GM12878 (cell line): ENCODE results near the gene HYPK. TPM values are rescaled to one million over a fixed set of nuclear protein-coding genes. Genes with fewer than 3 reads are reported as not detected.

ENCODE experiments used
- CEBPB ChIP-seq, 2 experiments: fragments of 150-350 bp in 1 of 2; IDR thresholded peaks; 2 replicates each; pipeline ENCODE4 v1.6.1; 2012 to 2014; ENCODE audit warnings: low read depth in 2 of 2, low read length in 2 of 2, borderline replicate concordance in 1 of 2, inconsistent platforms in 1 of 2
- CEBPZ ChIP-seq: fragments of 150-350 bp; IDR thresholded peaks from 2 replicates; pipeline ENCODE4 v1.6.1; 2016; ENCODE audit warnings: low read depth, low read length
- CUX1 ChIP-seq: IDR thresholded peaks from 2 replicates; pipeline ENCODE4 v1.6.1; 2012; ENCODE audit warnings: improper control_type of control experiment, low read depth, low read length; ENCODE audit not compliant: insufficient replicate concordance
- IRF4 ChIP-seq: IDR thresholded peaks from 2 replicates; pipeline ENCODE4 v1.6.1; 2011; ENCODE audit warnings: low read depth, low read length
- KAT2A ChIP-seq: conservative IDR thresholded peaks from 2 replicates; pipeline ENCODE4 v1.6.1; 2011; ENCODE audit warnings: low read depth, low read length; ENCODE audit not compliant: control insufficient read depth
- MTA2 ChIP-seq: fragments of 450-650 bp; IDR thresholded peaks from 2 replicates; pipeline ENCODE4 v1.6.1; 2016; ENCODE audit warnings: low read depth, mild to moderate bottlenecking, moderate library complexity
- MYC ChIP-seq: IDR thresholded peaks from 2 replicates; pipeline ENCODE4 v1.6.1; 2011; ENCODE audit warnings: mild to moderate bottlenecking, low read length, moderate library complexity, inconsistent platforms; ENCODE audit not compliant: insufficient read depth, insufficient replicate concordance, insufficient read length, severe bottlenecking
- NFYA ChIP-seq: IDR thresholded peaks from 2 replicates; pipeline ENCODE4 v1.6.1; 2011; ENCODE audit warnings: low read depth, mild to moderate bottlenecking, low read length, improper control_type of control experiment, borderline replicate concordance
- NRF1 ChIP-seq: conservative IDR thresholded peaks from 2 replicates; pipeline ENCODE4 v1.6.1; 2011; ENCODE audit warnings: mild to moderate bottlenecking, low read depth, low read length, improper control_type of control experiment
- PAX8 ChIP-seq: fragments of 450-650 bp; IDR thresholded peaks from 2 replicates; pipeline ENCODE4 v1.6.1; 2017; ENCODE audit warnings: mild to moderate bottlenecking, moderate library complexity
- RFX5 ChIP-seq: IDR thresholded peaks from 2 replicates; pipeline ENCODE4 v1.6.1; 2011; ENCODE audit warnings: low read depth, low read length, improper control_type of control experiment
- SP1 ChIP-seq: IDR thresholded peaks from one replicate; pipeline ENCODE4 v1.6.1; 2011; ENCODE audit warnings: low read depth, low read length
- SREBF1 ChIP-seq: IDR thresholded peaks from 2 replicates; pipeline ENCODE4 v1.6.1; 2012; ENCODE audit warnings: mild to moderate bottlenecking, low read length
- TARDBP ChIP-seq: IDR thresholded peaks from 2 replicates; pipeline ENCODE4 v1.6.1; 2016; ENCODE audit warnings: borderline replicate concordance
- WRNIP1 ChIP-seq: IDR thresholded peaks from 2 replicates; pipeline ENCODE4 v1.6.1; 2011; ENCODE audit warnings: low read depth, low read length, improper control_type of control experiment, borderline replicate concordance
- YBX1 ChIP-seq: fragments of 450-650 bp; IDR thresholded peaks from 2 replicates; pipeline ENCODE4 v1.6.1; 2016; ENCODE audit warnings: antibody characterized with exemption
- YY1 ChIP-seq: IDR thresholded peaks from 2 replicates; pipeline ENCODE4 v1.6.1; 2011; ENCODE audit warnings: low read depth, mild to moderate bottlenecking, low read length
- ZNF592 ChIP-seq: fragments of 450-650 bp; IDR thresholded peaks from 2 replicates; pipeline ENCODE4 v1.6.1; 2017; ENCODE audit warnings: mild to moderate bottlenecking, moderate library complexity
- polyA plus RNA-seq, 11 experiments: library from polyadenylated mRNA; depleted of rRNA in 4 of 11; unstranded in 6 of 11; stranded (reverse) in 5 of 11; fragments of >200 nt; fragmentation: Nextera tagmentation in 4 of 11; fragmentation: Illumina TruSeq in 1 of 11; extraction: Ambion mirVana in 4 of 11; extraction: Trizol in 1 of 11; gene quantifications; 1 replicate in 1 of 11; 2 replicates in 10 of 11; pipeline versions ENCODE4 v1.2.1 to v1.2.3, GENCODE V29; 2011 to 2016; ENCODE audit warnings: inconsistent platforms in 2 of 11, missing spikeins in 2 of 11, low read depth in 1 of 11
- total RNA-seq, 4 experiments: library from RNA; depleted of rRNA in 3 of 4; stranded (reverse); fragments of >200 nt in 3 of 4; fragmentation: Illumina TruSeq in 1 of 4; extraction: Trizol in 1 of 4; gene quantifications; 2 replicates each; pipeline versions ENCODE4 v1.2.1 to v1.2.3, GENCODE V29; 2013 to 2021

HYPK gene
- total and polyA plus RNA-seq, 10 of the 15 experiments (the other 5 are each of a cell fraction or from before 2014, with no cell fraction given) = 8.0 to 38.4 (median 17.5) TPM

- TF ChIP-seq CUX1 (no peak), MYC (no peak), SREBF1 (no peak), TARDBP (no peak), MTA2 (peak; percentile 39), IRF4 (no peak), NRF1 (no peak), KAT2A (no peak), SP1 (no peak), YY1 (peak; percentile 89), CEBPZ (no peak), YBX1 (no peak), WRNIP1 (no peak), ZNF592 (no peak), PAX8 (no peak), RFX5 (no peak), CEBPB (IDR thresholded peaks at IDR 0.05; ENCODE audit: borderline replicate concordance in 1 of 2, low read depth in 2 of 2, low read length in 2 of 2) (no peak), NFYA (no peak)
Measured at GRCh38 chr15:43791993-43792760, 8.2 kb upstream of the HYPK start, which contains the start of gene SERF2 (continued).
